ENCODE results near the gene EQTN. TPM values are rescaled to one million over a fixed set of nuclear protein-coding genes. Genes with fewer than 3 reads are reported as not detected.

EQTN gene
- total RNA-seq, 4 donors from 2014 or later: 0.66 to 1.1 TPM; not detected in 2

DNA sequence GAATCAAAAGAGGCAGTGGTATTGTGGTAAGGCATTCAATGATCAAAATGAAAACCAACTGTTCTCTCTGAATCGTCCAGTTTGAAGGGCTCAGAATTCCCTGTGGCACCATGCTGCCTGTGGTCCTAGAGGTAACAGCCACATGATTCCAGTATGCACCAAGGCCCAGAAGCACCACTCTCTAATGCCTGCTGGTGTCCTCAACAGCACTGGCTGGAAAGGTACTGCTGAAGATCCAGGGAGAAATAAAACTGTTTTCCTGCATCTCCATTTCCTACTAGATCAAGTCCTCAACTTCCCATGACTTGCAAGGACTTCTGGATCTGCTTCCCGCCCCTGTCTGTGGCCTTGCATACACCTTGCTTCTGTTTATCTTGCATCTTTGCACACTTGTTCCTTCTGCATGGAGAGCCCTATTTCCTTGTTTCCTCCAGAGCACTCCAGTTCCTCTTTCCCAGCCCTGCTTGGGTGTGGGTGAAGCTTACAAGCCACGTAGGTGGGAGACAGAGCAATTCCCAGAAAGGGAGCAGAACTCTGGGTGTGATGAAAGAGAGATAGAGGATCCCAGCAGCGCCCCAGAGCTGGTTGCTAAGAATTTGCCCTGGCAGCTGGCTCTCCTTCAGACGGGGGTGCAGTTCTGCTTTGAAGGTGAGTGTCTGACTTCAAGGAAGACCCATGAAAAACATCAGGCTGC lies 41.0 kb upstream of the EQTN start:
- TF ChIP-seq, protein P1, sequence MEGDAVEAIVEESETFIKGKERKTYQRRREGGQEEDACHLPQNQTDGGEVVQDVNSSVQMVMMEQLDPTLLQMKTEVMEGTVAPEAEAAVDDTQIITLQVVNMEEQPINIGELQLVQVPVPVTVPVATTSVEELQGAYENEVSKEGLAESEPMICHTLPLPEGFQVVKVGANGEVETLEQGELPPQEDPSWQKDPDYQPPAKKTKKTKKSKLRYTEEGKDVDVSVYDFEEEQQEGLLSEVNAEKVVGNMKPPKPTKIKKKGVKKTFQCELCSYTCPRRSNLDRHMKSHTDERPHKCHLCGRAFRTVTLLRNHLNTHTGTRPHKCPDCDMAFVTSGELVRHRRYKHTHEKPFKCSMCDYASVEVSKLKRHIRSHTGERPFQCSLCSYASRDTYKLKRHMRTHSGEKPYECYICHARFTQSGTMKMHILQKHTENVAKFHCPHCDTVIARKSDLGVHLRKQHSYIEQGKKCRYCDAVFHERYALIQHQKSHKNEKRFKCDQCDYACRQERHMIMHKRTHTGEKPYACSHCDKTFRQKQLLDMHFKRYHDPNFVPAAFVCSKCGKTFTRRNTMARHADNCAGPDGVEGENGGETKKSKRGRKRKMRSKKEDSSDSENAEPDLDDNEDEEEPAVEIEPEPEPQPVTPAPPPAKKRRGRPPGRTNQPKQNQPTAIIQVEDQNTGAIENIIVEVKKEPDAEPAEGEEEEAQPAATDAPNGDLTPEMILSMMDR (IDR thresholded peaks at IDR 0.05; ENCODE audit: low read depth): no peak

- TF ChIP-seq, protein P1 (IDR thresholded peaks at IDR 0.05; ENCODE audit: low read depth): no peak
These were observed 40.3 kb upstream of the EQTN start for GRCh38 chr9:27337236-27337635.

- TF ChIP-seq, protein P1 (IDR thresholded peaks at IDR 0.05; ENCODE audit: low read depth): no peak
These were observed 39.9 kb upstream of the EQTN start for GRCh38 chr9:27336829-27337228.

GRCh38 chr9:27336126-27336525 lies 39.2 kb upstream of the EQTN start:
- TF ChIP-seq, protein P1 (IDR thresholded peaks at IDR 0.05; ENCODE audit: low read depth): no peak

DNA sequence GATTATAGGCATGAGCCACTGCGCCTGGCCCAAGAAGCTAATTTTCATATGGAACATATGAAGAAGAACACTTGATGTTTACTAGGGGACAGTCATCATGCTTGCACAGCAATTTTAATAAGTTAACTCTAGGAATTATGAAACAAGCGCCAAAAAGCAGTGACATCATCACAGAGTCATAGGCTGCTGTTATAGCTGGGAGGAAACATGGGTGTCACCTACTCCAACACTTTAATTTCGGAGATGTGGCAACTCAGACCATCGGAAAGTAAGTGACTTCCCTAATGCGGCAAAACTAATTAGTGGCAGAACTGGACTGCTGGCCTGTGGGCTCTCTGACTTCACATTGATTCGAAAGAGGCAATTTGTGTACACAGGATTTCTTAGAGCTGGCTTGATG lies 38.1 kb upstream of the EQTN start:
- TF ChIP-seq, protein P1 (IDR thresholded peaks at IDR 0.05; ENCODE audit: low read depth): no peak

GRCh38 chr9:27333241-27334052 lies 36.5 kb upstream of the EQTN start:
- TF ChIP-seq, protein P1 (IDR thresholded peaks at IDR 0.05; ENCODE audit: low read depth): no peak

DNA sequence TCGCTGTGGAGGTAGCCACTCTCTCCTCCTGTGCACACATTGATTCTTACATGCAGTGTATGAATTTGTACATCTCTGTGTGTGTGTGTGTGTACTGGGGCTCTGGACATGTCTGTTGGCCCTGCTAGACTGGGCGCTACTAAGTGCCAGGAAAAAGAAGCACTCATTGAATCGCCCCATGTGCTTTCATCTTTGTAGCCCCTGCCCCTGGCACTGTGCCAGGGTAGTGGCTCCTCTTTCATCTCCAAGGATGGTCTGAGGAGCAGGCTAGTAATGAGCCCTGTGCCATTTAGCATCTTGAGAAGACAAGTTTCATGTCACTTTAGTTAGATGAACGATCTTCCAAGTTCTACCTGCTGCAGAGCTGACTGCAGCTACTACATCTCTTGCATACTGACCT lies 34.4 kb upstream of the EQTN start:
- TF ChIP-seq, protein P1 (IDR thresholded peaks at IDR 0.05; ENCODE audit: low read depth): no peak
